Measurements from ENCODE around the gene NHLH1.
"Not testable (repeated sequence)": the region's sequence is repeated elsewhere in the genome, so short reads cannot be mapped to it uniquely, and the experiment has no call there.

Gene NHLH1

GRCh38 chr1:160384812-160385211 is 17.9 kb downstream of the NHLH1 start:
- DNase-seq (ENCODE audit: low spot score), result not testable (repeated sequence)

GRCh38 chr1:160388406-160388805 is 21.5 kb downstream of the NHLH1 start:
- not testable (repeated sequence) for DNase-seq (ENCODE audit: low spot score)

- DNase-seq (ENCODE audit: low spot score), result no peak
These were observed 27.8 kb downstream of the NHLH1 start for GRCh38 chr1:160394673-160395072.

GRCh38 chr1:160397651-160398050 is 30.8 kb downstream of the NHLH1 start:
- no peak for DNase-seq (ENCODE audit: low spot score)

- no peak for DNase-seq (ENCODE audit: low spot score)
These were observed 32.0 kb downstream of the NHLH1 start for GRCh38 chr1:160398823-160399222.

- DNase-seq (ENCODE audit: low spot score), result no peak
These were observed 32.8 kb downstream of the NHLH1 start for GRCh38 chr1:160399544-160400222.

GRCh38 chr1:160400223-160400645 is 33.4 kb downstream of the NHLH1 start, which contains the start of gene VANGL2:
Gene VANGL2 (plus strand): TSS chr1:160400564. CDS start chr1:160415838, 15,274 bp downstream.
- DNase-seq (ENCODE audit: low spot score), result peak; percentile 73

- DNase-seq (ENCODE audit: low spot score), result no peak
These were observed 34.0 kb downstream of the NHLH1 start for GRCh38 chr1:160400646-160401486.

GRCh38 chr1:160401487-160401805 is 34.6 kb downstream of the NHLH1 start:
- peak; percentile 34 for DNase-seq (ENCODE audit: low spot score)

- DNase-seq (ENCODE audit: low spot score), result peak; percentile 36
These were observed 35.3 kb downstream of the NHLH1 start for GRCh38 chr1:160402001-160402795.

- no peak for DNase-seq (ENCODE audit: low spot score)
These were observed 36.4 kb downstream of the NHLH1 start for GRCh38 chr1:160403244-160403643.

- DNase-seq (ENCODE audit: low spot score), result no peak
These were observed 37.2 kb downstream of the NHLH1 start for GRCh38 chr1:160404094-160404493.

GRCh38 chr1:160405331-160405877 is 38.5 kb downstream of the NHLH1 start:
- no peak for DNase-seq (ENCODE audit: low spot score)

- no peak for DNase-seq (ENCODE audit: low spot score)
These were observed 39.5 kb downstream of the NHLH1 start for GRCh38 chr1:160406131-160406968.

- DNase-seq (ENCODE audit: low spot score), result no peak
These were observed 41.2 kb downstream of the NHLH1 start for GRCh38 chr1:160407839-160408801.

GRCh38 chr1:160408864-160409263 is 42.0 kb downstream of the NHLH1 start:
- no peak for DNase-seq (ENCODE audit: low spot score)

GRCh38 chr1:160409486-160409885 is 42.6 kb downstream of the NHLH1 start:
- no peak for DNase-seq (ENCODE audit: low spot score)

- no peak for DNase-seq (ENCODE audit: low spot score)
These were observed 43.6 kb downstream of the NHLH1 start for GRCh38 chr1:160410406-160411005.

- DNase-seq (ENCODE audit: low spot score), result no peak
These were observed 44.6 kb downstream of the NHLH1 start for GRCh38 chr1:160411271-160412027.
